SK-N-SH treated with all-trans-retinoic acid at 6 μM for 48 hours (cell line): ENCODE results near the gene ADAM11.

Experiments
- BACH2 ChIP-seq: fragments of 250-450 bp; sonication (Bioruptor Pico); IDR thresholded peaks from 2 replicates; pipeline ENCODE4 v1.9.0; 2021; ENCODE audit warnings: mild to moderate bottlenecking, borderline replicate concordance
- ESRRG ChIP-seq: fragments of 250-450 bp; sonication (Bioruptor Pico); IDR thresholded peaks from 2 replicates; pipeline ENCODE4 v1.6.1; 2021; ENCODE audit warnings: mild to moderate bottlenecking
- GLIS3 ChIP-seq: fragments of 250-450 bp; sonication (Bioruptor Pico); IDR thresholded peaks from 2 replicates; pipeline ENCODE4 v1.5.0; 2020; ENCODE audit warnings: mild to moderate bottlenecking, moderate library complexity
- RARB ChIP-seq: fragments of 250-450 bp; sonication (Bioruptor Pico); IDR thresholded peaks from 2 replicates; pipeline ENCODE4 v1.8.0; 2021; ENCODE audit warnings: mild to moderate bottlenecking, moderate library complexity
- ZFP30 ChIP-seq: fragments of 450-650 bp; formaldehyde crosslinking; IDR thresholded peaks from 2 replicates; pipeline ENCODE4 v1.5.0; 2022; ENCODE audit warnings: mild to moderate bottlenecking, moderate library complexity
- TF ChIP-seq, protein P1 (sequence below): fragments of 250-450 bp; sonication (Bioruptor Pico); IDR thresholded peaks from 2 replicates; pipeline ENCODE4 v1.8.0; 2020; ENCODE audit warnings: mild to moderate bottlenecking, moderate library complexity, borderline replicate concordance

DNA sequence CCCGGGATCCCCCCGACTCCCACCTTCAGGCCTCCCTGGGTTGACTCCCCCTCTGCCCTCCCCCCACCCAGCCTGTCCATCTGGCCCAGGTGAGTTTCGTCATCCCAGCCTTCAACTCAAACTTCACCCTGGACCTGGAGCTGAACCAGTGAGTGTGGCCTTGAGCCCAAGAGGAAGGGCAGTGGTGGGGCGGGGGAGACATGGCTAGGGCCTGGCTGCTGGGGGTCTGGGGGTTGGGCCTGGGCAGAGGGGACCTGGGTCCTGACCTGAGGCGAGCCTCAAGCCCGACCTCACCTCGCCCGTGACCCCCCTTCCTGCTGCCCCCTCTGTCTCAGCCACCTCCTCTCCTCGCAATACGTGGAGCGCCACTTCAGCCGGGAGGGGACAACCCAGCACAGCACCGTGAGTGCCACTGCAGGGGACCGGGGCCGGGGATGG is 10.9 kb downstream of the ADAM11 start:
- TF ChIP-seq ESRRG (no peak), GLIS3 (CRISPR knock-in tag) (no peak), ZFP30 (CRISPR knock-in tag) (no peak), BACH2 (no peak), RARB (no peak)
- TF ChIP-seq, protein P1, sequence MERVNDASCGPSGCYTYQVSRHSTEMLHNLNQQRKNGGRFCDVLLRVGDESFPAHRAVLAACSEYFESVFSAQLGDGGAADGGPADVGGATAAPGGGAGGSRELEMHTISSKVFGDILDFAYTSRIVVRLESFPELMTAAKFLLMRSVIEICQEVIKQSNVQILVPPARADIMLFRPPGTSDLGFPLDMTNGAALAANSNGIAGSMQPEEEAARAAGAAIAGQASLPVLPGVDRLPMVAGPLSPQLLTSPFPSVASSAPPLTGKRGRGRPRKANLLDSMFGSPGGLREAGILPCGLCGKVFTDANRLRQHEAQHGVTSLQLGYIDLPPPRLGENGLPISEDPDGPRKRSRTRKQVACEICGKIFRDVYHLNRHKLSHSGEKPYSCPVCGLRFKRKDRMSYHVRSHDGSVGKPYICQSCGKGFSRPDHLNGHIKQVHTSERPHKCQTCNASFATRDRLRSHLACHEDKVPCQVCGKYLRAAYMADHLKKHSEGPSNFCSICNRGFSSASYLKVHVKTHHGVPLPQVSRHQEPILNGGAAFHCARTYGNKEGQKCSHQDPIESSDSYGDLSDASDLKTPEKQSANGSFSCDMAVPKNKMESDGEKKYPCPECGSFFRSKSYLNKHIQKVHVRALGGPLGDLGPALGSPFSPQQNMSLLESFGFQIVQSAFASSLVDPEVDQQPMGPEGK (CRISPR knock-in tag): no peak
